ENCODE data around the gene NLGN1.
"Not testable (repeated sequence)": the region's sequence is repeated elsewhere in the genome, so short reads cannot be mapped to it uniquely, and the experiment has no call there.

Gene NLGN1

DNA sequence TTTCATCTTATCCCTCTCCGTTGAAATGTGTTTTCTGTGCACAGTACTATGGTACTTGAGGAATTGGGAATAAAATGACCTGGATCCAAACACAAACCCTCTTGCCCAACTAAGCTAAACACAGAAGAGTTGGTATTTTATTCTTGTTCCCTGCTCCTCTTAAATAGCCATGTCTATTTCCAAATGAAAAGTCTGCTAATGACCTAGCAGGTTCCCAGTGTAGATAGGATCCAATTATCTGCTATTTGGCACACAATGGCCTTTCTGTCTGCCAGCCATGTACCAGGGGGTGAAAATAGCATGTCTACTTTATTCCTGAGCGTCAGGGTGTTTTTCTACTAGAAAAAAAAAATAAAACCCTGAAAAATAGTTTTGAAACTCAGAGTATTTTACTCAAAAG lies 804.6 kb downstream of the NLGN1 start:
- DNase-seq: no peak

DNA sequence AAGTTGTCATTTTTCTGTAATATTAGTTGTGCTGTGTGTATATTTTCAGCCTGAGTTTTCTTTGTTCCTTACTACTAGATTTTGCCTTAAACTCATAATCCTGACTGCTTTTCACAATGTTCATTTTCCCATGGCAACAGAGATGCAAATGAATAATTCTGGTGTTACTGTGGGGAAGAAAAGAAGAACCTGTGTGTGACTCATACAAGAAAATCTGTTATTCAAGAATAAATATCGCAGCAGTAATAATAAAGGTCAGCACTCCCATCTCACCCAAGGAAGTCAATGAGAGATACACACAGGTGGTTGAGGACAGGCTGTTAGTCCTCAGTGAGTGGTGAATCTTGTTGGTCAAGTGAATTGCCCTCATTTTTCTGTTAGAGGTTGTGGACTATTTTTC lies 805.0 kb downstream of the NLGN1 start:
- no peak for DNase-seq

DNA sequence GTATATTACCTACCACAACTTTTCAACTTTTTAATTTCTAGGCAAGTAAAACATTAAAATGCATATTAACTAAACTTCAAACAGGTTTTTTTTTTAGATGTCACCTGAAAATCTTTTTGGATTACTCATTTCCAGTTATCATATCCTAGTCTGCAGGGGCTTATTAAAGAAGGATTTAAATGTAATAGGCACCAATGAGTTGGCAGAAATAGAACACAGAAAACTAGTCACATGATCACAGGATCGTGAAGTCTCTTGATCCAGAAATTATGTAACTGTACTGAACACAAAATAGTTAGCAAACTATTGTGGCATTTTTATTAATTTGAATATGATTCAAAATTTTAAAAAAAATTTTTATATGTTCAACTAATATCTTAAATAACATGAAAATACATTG lies 807.2 kb downstream of the NLGN1 start:
- DNase-seq: no peak

DNA sequence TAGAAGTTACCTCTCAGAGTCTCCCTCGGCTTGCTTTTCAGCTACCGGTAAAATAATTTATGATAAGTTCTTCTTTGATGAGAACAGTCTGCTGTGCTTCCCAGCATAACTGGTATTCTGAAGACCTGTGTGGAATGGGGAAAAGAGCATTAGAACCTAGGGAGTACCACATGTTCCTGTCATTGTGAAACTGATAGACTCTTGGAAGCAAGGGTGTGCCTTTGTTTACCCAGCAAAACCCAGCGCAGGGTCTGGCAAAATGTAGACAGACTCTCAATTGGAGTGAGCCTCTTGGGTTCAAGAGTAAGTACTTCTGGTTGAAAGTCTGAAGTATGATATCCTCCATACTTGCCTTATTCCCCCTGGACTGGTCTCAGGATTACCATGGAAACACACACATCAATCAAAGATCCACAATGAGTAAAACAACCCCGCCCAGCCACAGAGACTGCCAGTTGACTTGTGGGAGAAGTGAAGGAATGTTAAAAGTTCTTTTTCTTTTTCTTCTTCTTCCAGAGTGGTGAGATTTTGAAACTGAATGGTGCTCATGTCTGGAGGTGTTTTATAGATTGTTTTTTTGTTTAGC lies 809.2 kb downstream of the NLGN1 start:
- no peak for DNase-seq

DNA sequence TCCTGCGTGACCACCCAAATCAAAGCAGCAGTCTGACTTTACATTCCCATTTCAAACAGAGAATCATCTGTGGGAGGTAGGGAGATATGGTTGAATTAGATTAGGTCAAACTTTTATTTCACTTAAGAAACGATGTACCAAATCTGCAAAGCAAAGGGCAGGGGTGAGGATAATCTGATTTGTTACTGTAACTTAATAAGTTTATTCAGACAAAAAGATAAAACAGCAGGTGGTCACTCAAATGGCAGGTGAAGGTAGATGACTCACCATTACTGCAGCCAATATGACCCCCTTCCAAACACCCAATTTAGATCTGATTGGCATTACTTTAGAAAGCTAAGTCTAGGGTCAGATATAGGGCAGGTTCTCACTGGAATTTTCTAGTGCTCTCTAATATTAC lies 810.6 kb downstream of the NLGN1 start:
- no peak for DNase-seq

DNA sequence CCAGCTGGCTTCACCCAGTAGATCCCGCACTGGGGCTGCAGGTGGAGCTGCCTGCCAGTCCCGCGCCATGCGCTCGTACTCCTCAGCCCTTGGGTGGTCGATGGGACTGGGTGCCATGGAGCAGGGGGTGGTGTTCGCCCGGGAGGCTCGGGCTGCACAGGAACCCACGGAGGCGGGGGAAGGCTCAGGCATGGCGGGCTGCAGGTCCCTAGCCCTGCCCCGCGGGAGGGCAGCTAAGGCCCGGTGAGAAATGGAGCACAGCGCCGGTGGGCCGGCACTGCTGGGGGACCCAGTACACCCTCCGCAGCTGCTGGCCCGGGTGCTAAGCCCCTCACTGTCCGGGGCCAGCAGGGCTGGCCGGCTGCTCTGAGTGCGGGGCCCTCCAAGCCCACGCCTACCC lies 814.4 kb downstream of the NLGN1 start:
- not testable (repeated sequence) for DNase-seq

DNA sequence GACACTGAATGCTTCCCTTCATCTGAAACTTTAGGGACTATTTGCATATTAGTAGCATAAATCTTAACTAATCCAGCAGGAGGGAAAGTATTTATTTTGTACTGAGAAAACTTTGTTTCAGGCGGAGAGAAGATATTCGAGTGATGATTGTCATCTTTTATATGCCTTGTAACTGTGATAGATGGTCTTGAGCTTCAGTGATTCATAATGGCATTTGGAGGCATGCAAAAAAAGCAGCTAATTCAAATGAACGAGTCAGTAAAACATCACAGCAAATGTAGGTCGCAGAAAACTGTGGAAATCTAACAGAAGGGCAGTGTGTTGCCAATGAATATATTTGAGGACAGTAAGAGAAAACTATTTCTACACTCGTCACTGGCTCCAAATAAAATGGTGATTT lies 817.9 kb downstream of the NLGN1 start:
- no peak for DNase-seq

DNA sequence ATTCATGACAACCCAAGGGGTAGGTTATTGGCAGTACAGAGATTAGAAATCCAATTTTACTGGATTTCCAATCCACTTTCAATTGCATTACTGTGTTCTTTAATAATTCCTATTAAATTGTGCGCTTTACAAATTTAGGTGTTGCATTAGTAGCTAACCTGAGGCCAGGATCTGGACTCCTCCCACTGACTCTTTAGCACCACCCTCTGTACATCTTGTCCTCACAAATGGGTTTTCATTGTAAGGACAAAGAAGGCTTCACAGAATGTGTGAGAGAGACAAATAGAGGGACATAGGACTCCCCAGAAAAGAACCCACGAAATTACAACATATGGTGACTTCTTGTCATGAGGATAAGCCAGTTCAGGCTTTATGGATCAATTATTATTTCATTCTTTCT lies 818.5 kb downstream of the NLGN1 start:
- DNase-seq: no peak

DNA sequence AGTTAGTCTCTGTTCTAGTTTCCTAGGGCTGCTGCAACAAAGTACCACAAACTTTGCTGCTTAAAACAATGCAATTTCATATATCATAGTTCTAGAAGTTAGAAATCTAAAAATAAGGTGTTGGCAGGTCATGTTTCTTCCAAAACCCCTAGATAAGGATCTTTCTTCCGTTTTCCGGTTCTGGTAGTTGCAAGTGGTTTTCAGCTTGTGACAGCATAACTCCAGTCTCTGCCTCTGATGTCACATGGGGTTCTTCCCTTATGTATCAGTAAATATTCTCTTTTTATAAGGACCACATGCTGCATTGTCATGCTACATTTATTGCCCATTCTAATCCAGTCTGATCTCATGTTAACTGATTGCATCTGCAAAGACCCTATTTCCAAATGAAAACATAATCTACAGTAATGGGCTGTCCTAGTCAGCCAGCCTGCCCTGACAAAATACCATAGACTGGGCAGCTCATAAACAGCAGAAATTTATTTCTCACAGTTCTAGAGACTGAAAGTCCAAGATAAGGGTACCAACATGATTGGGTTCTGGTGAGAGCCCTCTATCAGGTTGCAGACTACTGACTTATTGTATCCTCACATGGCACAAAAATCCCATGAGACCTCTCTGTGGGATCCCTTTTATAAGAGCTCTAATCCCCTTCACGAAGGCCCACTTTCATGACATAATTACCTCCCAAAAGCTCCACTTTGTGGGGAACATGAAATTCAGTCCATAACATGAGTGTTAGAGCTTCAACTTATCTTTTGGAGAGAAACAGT lies 819.6 kb downstream of the NLGN1 start:
- DNase-seq: no peak

DNA sequence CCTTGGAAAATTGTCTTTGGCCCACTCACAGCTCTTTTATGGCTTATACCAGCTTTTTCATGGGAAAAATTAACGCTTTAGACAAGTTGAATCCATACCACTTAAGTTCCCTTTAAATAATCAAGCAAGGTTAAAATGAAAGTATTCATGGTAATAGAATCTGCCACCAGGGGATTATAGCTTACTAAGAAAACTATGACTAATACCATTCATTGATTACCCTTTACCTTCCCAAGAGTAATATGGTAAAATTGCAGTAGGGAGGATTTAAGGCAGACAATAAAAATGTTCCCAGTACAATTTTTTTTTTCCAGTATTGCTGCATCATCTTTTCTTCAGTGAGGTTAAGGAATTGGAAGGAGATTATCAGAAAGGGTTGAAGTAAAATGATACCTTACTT lies 820.5 kb downstream of the NLGN1 start:
- no peak for DNase-seq

DNA sequence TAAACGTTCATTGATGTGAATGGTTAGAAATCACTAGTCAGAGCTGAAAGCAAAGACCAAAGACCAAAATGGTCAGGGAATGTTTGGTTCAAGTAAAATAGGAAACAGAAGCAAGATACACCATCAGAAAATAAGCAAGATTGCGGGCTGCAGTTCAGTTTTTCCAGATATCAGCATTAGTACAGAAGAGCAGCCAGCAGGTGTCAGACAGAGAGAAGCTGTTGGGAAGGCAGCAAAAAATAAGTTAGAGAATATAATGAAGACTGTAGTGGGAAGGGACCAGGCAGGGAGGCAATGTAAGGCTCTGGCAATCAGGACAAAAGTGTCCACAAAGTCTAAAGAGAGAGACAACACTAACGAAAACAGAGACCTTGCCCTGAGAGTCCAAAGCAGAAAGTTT lies 822.2 kb downstream of the NLGN1 start:
- DNase-seq: no peak

DNA sequence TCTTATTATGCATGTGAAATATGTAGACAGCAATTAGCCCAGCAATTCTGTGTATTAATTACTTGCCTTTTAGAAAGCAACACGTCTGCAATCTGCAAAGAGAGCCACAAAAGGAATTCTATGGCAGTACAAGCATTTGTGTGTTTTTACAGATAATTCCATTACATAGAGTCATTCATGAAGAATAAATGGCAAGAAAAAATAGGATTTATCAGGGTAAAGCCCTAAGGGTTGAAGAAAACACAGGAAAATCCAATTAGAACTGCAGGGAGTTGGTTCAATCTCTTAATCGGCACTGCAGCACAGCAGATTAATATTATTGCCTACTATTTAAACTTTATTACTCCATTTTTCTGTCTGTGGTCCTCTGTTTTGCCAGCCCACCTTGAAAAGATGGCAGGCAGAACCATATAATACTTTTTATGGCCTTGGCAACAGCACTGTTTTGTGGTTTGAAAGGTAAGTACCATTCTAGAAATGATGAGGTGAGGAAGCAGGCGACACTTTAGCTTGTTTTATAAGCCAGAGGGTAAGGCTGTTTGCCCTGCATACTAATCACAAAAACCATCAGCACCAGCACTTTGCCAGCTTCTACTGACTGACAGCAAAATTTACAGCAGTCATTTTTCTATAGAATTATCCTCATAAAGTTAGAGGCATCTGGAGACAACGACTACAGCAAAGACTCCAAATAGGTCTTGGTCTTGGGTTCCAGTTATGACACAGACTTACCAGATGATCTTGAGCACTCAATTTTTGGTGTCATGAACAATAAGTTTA lies 823.4 kb downstream of the NLGN1 start:
- no peak for DNase-seq

DNA sequence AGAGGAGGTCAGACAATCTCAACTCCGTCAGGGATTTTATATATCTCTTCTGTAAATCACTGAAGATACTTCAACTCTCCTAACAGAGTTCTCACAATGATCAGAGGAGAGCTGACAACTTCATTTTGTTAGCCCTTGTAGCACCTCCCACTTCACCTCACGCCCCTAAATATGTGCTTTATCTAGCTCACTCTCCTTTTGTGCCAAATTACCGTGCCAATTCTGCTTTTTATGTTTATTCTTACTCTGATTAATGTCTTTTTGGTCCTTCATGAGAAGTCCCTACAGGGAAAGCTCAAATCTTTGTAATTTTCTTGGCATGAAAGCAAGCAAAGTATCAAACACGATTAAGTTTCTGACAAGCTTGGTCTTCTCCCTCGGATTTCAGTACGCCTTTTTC lies 825.5 kb downstream of the NLGN1 start:
- DNase-seq: no peak

DNA sequence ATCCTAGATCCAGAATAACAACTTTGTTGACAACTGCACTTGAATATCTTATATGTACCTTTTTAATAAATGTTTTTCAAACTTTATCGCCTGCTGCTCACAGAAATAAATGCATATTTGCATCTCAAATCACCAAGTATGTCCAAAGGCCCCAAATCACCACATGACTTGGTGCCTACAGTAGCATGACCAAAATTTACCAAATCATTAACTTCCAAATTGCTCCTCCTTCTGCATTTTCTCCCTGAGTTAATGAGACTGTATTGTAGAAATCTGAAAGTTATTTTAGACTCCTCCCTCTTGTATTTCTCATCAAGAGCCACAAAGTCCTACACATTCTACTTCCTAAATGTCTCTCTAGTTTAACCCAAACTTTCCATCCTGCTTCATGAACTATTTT lies 826.1 kb downstream of the NLGN1 start:
- DNase-seq: no peak

DNA sequence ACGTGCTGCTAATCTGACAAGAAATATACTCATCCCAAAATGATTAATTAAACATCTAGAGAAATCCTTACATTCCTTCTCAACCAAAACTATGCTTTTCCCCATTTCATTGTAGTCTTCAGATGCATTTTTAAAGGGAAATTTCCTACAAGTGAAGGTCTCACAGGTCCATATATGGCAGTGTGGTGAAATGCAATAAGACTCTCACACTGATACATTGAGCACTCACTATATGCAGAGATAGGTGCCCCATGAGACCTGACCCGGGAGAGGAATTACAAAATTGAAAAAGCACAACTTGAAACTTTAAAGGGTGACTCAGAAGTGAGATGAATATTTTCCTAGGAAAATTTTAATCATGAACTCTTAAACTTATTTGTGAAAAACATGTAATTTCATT lies 832.4 kb downstream of the NLGN1 start:
- DNase-seq: no peak

DNA sequence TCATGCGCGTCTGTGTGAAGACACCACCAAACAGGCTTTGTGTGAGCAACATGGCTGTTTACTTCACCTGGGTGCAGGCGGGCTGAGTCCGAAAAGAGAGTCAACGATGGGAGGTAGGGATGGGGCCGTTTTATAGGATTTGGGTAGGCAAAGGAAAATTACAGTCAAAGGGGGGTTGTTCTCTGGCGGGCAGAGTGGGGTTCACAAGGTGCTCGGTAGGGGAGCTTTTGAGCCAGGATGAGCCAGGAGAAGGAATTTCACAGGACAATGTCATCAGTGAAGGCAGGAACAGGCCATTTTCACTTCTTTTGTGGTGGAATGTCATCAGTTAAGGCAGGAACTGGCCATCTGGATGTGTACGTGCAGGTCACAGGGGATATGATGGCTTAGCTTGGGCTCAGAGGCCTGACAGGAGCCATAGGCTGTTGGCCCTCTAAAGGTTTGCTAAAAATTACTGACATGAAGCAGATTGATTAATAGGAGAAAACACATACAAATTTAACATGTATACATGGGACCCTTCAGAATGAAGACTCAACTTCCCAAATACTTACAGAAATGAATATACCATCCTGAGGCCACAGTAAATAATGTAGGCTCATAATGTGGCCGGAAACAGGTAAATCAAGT lies 834.6 kb downstream of the NLGN1 start:
- not testable (repeated sequence) for DNase-seq

DNA sequence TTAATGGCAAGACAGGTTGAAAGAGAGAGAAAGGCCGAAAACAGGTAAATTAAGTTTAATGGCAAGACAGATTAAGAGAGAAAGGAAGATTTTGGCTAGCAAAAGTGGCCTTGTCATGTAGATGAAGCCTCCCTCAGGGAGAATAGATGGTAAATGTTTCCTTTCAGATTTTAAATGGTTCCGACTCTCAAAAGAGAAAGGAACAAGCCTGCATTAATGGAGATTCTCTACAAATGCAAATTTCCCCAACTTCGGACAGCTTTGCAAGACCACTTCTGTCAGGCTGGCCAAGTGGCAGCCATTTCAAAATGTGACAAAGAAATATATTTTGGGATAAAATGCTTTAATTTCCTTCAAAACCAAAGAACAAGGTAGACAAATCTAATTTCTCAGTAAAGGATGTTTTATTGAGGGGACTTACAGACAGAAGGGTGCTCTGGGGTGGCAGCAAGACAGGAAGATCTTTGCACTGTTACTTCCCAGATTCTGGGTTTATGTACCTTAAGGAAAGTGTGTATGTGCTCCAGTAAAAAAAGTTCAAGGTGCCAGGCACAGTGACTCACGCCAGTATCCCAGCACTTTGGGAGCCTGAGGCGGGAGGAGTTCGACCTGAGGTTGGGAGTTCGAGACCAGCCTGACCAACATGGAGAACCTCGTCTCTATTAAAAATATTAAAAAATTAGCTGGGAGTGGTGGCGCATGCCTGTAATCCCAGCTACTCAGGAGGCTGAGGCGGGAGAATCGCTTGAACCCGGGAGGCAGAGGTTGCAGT lies 835.3 kb downstream of the NLGN1 start:
- no peak for DNase-seq

DNA sequence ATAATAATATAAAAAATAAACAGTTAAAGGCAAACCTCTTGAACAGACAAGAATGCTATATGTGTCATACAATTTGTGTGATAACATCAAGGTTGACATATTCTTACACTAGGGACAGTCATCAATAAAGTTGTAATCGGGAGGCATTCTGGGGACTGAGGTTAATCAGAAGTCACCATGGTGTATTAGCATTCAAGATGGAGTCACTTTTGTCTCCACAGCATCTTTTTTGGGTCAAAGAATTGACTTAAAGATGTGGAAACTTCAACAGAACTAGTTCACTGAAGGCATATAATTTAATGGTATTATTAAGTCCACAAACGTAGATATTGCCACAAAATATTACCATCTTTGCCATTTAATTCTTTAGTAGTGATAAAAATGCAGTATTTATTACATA lies 836.0 kb downstream of the NLGN1 start:
- no peak for DNase-seq

DNA sequence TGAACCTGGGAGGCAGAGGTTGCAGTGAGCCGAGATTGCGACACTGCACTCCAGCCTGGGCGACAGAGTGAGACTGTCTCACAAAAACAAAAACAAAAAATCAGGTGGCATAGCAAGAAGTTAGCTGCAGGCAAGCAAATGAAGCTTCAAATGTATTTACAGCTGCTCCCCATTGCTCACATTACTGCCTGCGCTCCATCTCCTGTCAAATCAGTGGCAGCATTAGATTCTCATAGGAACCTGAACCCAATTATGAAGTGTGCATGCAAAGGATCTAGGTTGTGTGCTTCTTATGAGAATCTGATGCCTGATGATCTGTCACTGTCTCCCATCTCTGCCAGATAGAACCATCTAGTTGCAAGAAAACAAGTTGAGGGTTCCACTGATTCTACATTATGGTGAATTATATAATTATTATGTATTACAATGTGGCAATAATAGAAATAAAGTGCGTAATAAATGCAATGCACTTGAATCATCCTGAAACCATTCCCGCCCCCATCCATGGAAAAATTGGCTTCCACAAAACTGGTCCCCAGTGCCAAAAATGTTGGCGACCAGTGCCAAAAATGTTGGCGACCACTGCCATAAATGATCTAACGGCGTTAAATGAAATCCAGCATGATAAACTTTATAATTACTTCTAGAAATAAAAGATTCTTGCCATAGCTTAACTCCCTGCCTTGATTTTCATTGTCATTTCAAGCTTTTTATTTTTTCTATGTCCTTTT lies 844.9 kb downstream of the NLGN1 start:
- DNase-seq: no peak

DNA sequence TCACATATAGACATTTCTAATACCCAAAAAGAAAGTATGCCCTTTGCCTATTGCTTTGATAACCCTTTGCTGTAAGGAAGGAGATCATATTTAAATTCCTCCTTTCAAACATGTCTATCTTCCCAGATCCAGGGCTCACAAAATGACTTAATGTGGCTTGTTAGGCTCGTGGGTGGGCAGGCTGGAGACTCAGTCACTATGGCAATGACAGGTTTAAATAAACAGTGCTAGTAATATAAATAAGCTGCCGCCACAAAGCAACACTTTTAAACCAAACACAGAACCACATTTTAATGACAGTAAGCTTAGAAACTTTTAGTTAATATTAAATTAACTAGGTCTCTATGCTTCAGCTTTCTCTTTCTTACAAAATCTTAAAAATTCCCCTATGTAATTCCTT lies 845.6 kb downstream of the NLGN1 start:
- DNase-seq: no peak

DNA sequence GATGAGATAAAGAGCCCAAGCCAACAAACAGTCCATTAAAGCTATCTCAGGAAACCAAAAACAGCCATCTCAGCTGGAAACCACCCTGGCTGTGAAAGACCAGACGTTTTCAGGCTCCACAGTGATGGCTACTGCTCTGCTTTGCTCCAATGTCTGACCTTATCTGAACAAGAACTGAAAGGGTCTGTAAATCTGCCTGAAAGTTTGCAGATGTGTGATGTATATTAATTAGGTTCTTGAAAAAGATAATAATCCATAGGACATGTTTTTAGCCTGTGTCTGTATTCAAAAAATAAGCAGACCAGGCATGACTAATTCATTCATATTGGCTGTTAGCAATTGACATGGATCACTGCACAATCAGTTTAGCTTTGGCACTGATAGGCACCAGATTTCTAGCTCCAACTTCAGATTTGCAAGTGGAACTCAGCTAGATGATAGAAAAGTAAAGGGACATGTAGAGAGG lies 850.2 kb downstream of the NLGN1 start:
- no peak for DNase-seq

DNA sequence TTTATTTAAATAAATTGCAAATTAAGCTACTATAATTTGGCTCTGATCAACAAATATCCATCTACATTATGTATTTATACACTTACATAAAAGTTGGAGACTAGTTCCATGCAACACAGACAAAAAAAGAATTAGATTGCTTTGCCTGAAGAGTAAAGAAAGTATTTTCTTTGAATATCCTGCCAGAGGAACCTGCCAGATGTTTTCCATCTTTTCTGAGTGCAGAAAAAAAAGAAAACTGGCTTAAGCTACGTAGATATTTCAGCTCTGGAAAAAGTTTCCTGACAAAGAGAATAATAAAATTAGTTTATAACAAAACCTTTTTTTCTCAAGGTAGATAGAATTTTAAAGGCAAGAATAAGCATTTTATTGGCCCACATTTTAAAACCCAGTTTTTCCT lies 854.1 kb downstream of the NLGN1 start:
- DNase-seq: no peak

Measured in 8988T (cell line).